Measurements from ENCODE around the gene PUM1.

Gene PUM1

GRCh38 chr1:30894508-30894973 lies 171.0 kb downstream of the PUM1 start:
- DNase-seq (ENCODE audit: low read depth in 2 of 2, low spot score in 1 of 2): no peak

DNA sequence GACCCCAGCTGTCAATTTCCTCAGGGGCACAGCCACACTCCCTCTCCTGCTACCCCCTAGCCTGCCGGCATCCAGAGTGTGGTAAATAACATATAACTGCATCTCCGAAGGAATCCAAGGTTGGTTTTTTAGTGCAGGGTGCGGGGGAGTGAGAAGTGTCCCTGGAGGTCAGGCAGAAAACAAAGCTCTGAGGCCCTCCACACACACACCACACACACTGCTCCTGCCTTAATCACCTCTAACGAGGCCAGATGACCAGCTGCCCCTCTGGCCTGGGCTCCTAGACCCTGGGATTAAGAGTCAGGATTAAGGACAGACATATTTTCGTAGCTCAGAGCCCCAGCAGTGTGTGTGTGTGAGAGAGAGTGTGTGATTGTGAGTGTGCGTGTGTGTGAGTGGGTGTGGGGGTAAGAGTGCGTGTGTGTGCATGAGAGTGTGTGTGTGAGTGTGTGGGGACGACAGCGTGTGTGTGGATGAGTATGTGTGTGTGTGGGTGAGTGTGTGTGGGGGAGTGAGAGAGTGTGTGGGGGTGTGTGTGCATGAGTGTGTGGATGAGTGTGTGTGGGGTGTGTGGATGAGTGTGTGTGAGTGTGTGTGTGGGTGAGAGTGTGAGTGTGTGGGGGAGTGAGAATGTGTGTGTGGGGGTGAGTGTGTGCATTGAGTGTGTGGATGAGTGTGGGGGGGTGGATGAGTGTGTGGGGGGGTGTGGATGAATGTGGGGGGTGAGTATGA lies 171.6 kb downstream of the PUM1 start:
- no peak for DNase-seq (ENCODE audit: low read depth in 2 of 2, low spot score in 1 of 2)

DNA sequence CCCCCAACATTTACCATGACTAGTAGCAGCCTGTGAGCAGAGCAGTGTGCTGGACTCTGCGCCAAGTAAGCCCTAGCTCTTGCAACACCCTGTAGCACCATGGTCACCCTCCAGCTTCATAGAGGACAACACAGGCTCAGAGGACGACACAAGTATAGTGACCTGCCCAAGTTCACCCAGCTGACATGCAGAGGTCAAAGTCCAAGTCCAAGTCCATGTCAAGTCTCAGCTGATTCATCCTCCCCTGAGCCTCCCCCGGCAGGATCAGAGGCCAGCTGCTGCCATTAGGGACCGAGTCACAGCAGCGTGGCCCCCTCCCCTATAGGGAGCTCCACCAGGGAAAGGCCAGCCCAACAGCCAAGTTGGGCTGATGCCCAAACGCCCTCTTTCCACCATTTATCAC lies 172.8 kb downstream of the PUM1 start:
- DNase-seq (ENCODE audit: low read depth in 2 of 2, low spot score in 1 of 2): no peak

DNA sequence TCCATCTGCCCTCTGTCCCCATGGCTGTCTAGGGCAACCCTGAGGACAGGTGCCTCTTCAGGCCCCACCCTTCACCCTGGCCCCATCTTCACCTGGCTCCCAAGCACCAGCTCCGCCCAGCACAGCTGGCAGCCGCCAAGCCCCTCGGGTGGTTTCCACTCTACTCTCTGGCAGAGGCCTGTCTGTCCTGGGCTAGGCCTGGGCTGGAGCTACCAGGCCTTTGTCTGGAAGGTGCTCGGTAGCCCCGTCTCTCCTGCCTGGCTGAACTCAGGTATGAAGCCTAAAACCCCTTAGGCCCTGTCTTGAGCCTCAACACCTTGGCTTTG lies 174.3 kb downstream of the PUM1 start:
- DNase-seq (ENCODE audit: low read depth in 2 of 2, low spot score in 1 of 2): no peak

DNA sequence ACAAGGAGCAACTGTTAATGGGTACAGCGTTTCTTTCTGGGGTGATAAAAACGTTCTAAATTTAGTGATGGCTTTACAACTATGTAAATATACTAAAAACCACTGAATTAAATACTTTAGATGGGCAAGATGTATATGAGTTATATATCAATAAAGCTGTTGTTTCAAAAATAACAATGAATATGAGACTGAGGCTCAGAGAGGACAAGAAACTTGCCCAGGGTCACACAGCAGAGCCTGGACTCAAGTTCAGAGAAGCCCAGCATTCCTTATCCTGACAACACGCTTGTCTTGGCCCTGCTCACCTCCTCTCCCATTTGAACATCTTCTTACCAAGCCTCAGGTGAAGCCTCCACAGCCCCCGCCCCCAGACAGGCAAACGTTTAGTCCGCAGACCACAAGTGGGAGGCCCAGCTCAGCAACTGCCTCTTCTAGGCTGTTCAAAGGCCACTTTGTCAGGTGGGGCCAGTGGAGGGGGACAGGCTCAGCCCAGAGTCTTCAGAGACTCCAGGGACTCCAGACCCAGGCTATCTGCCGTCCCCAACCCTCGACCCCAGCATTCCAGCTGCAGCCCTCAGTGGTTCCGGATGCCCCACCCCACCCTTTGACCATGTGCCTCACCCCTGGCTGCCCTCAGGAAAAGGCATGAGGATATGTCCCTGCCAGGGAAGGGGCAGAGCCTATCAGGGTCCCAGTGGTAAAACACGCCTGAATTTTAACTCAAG lies 174.9 kb downstream of the PUM1 start:
- no peak for DNase-seq (ENCODE audit: low read depth in 2 of 2, low spot score in 1 of 2)

GRCh38 chr1:30889511-30889910 lies 176.0 kb downstream of the PUM1 start:
- no peak for DNase-seq (ENCODE audit: low read depth in 2 of 2, low spot score in 1 of 2)

GRCh38 chr1:30888975-30889374 lies 176.5 kb downstream of the PUM1 start:
- no peak for DNase-seq (ENCODE audit: low read depth in 2 of 2, low spot score in 1 of 2)

GRCh38 chr1:30888391-30888790 lies 177.1 kb downstream of the PUM1 start:
- no peak for DNase-seq (ENCODE audit: low read depth in 2 of 2, low spot score in 1 of 2)

GRCh38 chr1:30887485-30888315 lies 177.8 kb downstream of the PUM1 start:
- DNase-seq (ENCODE audit: low read depth in 2 of 2, low spot score in 1 of 2): no peak

GRCh38 chr1:30886710-30887428 lies 178.6 kb downstream of the PUM1 start:
- DNase-seq (ENCODE audit: low read depth in 2 of 2, low spot score in 1 of 2): no peak

DNA sequence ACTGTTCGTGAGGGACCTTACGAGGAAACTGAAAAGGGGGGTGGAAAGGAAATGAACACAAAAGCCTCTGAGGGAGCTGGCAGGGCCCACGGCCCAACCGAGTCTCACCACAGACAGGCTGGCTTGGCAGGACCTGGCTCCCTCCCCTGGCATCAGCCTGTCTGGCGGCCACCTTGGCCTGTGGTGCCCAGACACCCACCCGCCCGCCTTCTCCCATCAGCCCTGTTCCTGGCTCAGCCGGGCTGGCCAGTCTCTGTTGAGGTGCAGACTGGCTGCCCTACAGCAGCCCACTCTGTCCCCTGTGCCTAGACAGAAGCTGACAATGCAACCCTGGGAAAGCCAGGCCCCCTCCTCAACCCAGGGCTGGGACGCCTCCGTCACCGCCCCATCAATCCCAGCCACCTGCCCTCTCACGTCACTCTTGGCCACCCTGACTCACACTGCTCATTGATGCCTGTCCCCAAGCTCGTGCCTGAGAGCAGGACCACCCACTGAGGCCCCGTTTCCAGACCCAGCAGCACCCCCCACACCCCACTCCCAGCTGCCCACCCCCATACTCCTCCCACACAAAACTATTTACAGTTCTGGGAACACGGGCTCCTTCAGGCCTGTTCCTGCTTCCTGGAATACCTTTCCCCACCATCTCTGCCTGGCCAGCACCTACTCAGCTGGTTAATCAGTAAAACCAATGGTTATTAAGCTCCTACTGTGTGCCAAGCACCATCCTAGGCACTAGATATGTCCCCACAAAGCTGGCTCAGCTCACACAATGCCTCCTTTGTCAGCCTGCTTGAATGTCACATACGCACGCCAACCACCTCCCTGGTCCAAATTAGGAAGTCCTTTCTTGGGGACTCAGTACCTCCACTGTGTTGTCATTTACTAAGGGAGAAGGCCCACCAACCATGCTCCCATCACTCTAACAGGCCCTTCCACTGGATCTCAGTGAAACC lies 179.7 kb downstream of the PUM1 start:
- DNase-seq (ENCODE audit: low read depth in 2 of 2, low spot score in 1 of 2): no peak

DNA sequence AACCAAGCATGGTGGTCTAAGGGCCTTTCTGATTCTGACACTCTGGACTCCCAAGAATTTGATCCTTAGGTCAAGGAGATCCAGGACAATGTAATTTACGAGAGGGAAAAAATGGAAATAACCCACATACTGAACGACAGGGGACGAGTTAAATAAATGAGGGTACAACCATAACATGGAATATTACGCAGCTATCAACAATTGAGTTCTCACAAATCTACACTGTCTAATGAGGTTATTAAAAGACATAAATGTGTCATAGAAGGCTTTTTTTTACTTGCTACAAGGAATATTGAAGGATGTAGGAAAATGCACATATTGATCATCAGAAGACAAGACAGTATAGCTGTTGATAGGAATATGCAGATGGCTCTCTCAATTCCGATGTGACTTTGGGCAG lies 180.8 kb downstream of the PUM1 start:
- DNase-seq (ENCODE audit: low read depth in 2 of 2, low spot score in 1 of 2): no peak

- DNase-seq (ENCODE audit: low read depth in 2 of 2, low spot score in 1 of 2): no peak
These were observed 181.9 kb downstream of the PUM1 start for GRCh38 chr1:30883389-30884172.

- no peak for DNase-seq (ENCODE audit: low read depth in 2 of 2, low spot score in 1 of 2)
These were observed 182.7 kb downstream of the PUM1 start for GRCh38 chr1:30882678-30883388.

All from stimulated activated CD8-positive, alpha-beta memory T cell treated with anti-CD3 and anti-CD28 coated beads, Interleukin-4, amount 100 ng/mL, for 4 hours (primary cell).